ENCODE results near the gene RHD. TPM values are rescaled to one million over a fixed set of nuclear protein-coding genes. Genes with fewer than 3 reads are reported as not detected.

Gene RHD
- total RNA-seq, 1 experiment from 2014 or later: 1.3 TPM

DNA sequence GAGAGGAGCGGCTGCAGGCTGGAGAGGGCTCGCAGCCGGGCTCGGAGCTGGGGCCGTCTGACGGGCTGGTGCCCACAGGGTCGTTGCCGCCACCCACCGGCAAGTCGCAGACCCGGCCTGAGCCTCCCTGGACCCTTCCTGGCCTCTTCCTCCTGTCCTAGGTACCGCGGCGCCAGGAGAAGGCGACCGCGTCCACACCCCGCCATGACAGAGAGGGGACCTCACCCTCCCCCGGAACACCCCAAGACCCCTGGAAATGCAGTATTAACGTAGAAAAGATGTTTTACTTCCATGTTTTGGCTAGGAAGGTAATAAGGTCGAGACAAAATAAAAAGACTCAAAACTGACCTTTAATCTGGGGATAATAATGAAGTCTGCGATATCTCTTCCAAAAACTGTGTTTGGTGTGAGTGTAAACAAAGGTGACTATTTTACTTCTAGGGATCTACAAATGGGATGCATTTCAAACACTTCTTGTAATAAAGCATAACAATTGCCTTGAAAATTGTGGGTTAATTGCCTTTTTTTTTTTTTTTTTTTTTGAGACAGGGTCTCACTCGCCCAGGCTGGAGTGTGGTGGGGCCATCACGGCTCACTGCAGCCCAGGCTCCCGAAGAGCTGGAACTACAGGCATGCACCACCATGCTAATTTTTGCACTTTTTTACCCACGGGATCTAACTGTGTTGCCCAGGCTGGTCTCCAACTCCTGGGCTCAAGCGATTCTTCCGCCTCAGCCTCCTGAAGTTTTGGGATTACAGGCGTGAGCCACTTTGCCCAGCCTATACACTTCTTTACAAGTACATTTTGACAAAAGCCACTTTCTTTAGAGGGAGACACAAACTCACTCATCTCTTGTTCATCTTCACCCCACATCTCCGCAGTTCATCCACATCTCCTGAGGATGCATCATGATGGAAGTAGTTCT is 24.2 kb upstream of the RHD start:
- Histone ChIP-seq H3K14ac (ENCODE audit: insufficient read depth, low read length) (no peak overlapping the region), H3K56ac (ENCODE audit: insufficient read length, low read depth, low read length) (no peak overlapping the region), H2AK5ac (ENCODE audit: insufficient read length, low read length) (no peak overlapping the region), H3K9me3 (ENCODE audit: control insufficient read depth, low read depth, low read length) (no peaks in the 10 kb centered on the region), H3K4ac (ENCODE audit: low read depth, low read length) (no peak overlapping the region), H3K4me2 (ENCODE audit: insufficient read depth, insufficient read length, low read length) (peak overlapping the region; percentile 78), H2AFZ (ENCODE audit: low read length) (no peak overlapping the region), H4K20me1 (ENCODE audit: control insufficient read depth, insufficient read depth, insufficient read length) (no peaks in the 10 kb centered on the region), H2BK15ac (ENCODE audit: low read depth, low read length) (no peak overlapping the region), H3K4me1 (ENCODE audit: insufficient read depth, low read length) (no peaks in the 10 kb centered on the region), H4K91ac (ENCODE audit: insufficient read length, low read depth, low read length) (no peak overlapping the region), H4K5ac (ENCODE audit: insufficient read length, low read depth, low read length) (no peak overlapping the region), H3K79me1 (ENCODE audit: insufficient read depth, low read depth, low read length, poor library complexity, severe bottlenecking) (no peaks in the 10 kb centered on the region), H2BK12ac (ENCODE audit: insufficient read length, low read depth, low read length) (no peak overlapping the region), H2BK5ac (ENCODE audit: insufficient read length, low read length) (no peak overlapping the region), H4K8ac (replicated peaks; ENCODE audit: insufficient read length, low read depth, low read length) (no peak overlapping the region), H3K27ac (ENCODE audit: insufficient read length, low read depth, low read length) (no peak overlapping the region), H3K27me3 (ENCODE audit: insufficient read depth, low read length) (no peaks in the 10 kb centered on the region), H3K79me2 (ENCODE audit: insufficient read depth, low read length) (peaks cover 5% of the 10 kb centered on the region; the same call in 1 of the 2 replicates), H2BK20ac (ENCODE audit: low read depth, low read length, poor library complexity, severe bottlenecking) (no peak overlapping the region), H3T11ph (ENCODE audit: low read length) (no peak overlapping the region), H3K18ac (ENCODE audit: insufficient read length, low read depth, low read length) (no peak overlapping the region), H2BK120ac (ENCODE audit: low read depth, low read length, poor library complexity, severe bottlenecking) (no peak overlapping the region), H3K23me2 (ENCODE audit: insufficient read length, low read depth, low read length, poor library complexity, severe bottlenecking) (peaks cover 9% of the 10 kb centered on the region), H3K9ac (ENCODE audit: extremely low read depth, insufficient read length, low read length) (peak overlapping the region; percentile 16), H3K23ac (ENCODE audit: insufficient read length, low read depth, low read length) (no peak overlapping the region)
- TF ChIP-seq, protein P1, sequence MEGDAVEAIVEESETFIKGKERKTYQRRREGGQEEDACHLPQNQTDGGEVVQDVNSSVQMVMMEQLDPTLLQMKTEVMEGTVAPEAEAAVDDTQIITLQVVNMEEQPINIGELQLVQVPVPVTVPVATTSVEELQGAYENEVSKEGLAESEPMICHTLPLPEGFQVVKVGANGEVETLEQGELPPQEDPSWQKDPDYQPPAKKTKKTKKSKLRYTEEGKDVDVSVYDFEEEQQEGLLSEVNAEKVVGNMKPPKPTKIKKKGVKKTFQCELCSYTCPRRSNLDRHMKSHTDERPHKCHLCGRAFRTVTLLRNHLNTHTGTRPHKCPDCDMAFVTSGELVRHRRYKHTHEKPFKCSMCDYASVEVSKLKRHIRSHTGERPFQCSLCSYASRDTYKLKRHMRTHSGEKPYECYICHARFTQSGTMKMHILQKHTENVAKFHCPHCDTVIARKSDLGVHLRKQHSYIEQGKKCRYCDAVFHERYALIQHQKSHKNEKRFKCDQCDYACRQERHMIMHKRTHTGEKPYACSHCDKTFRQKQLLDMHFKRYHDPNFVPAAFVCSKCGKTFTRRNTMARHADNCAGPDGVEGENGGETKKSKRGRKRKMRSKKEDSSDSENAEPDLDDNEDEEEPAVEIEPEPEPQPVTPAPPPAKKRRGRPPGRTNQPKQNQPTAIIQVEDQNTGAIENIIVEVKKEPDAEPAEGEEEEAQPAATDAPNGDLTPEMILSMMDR (conservative IDR thresholded peaks at IDR 0.05): peak; percentile 57
- Mint-ChIP-seq H3K27me3 (ENCODE audit: low read depth) (no peaks in the 10 kb centered on the region; the same call in 1 of the 2 replicates), H3K4me1 (peaks cover 18 to 24% of the 10 kb centered on the region in 2 experiments), H3K4me3 (peak overlapping the region; percentile 95 to 98), H3K36me3 (ENCODE audit: insufficient read depth in 1 of 3, low read depth in 3 of 3) (peaks cover 24 to 38% (median 30%) of the 10 kb centered on the region in 3 experiments), H3K9me3 (no peaks in the 10 kb centered on the region), H3K27ac (peak overlapping the region; percentile 87 to 96 (median 95))
- no peak for DNase-seq
- WGBS (ENCODE audit: extremely low coverage, insufficient read length, low lambda C conversion rate): no CpG with 5 or more reads among the region's 30 CpGs
